Endothelial cell of umbilical vein (primary cell): ENCODE measurements around the gene TMEM120B. TPM values are rescaled to one million over a fixed set of nuclear protein-coding genes. Genes with fewer than 3 reads are reported as not detected.

Experiments
- BruUV-seq: library from RNA; stranded (reverse); fragments of 400-500 nt; replicated peaks from 2 replicates; lab custom pipeline; 2021; lab: Mats Ljungman, UMichigan
- CTCF ChIA-PET: fragments of 300-600, 350-600 bp; sonication (Branson Sonifier 250); formaldehyde crosslinking; loops from one replicate; lab custom pipeline; 2021; ENCODE audit warnings: antibody characterized with exemption, inconsistent platforms; lab: Charles Lee
- POLR2A ChIA-PET: fragments of 300-600, 350-600 bp; sonication (Branson Sonifier 250); formaldehyde crosslinking; loops from one replicate; lab custom pipeline; 2021; ENCODE audit warnings: antibody characterized with exemption, inconsistent platforms; lab: Charles Lee
- DNase-seq: peaks from one replicate; pipeline ENCODE4 v3.0.0-alpha.2; 2011; ENCODE audit warnings: low read depth, low spot score
- FAIRE-seq: peaks from 2 replicates; lab custom pipeline; 2011; peaks lifted over from hg19 to GRCh38; lab: Jason Lieb, UNC
- H2AFZ ChIP-seq: 2 replicates; pipeline ENCODE4 v1.6.0; 2012; ENCODE audit warnings: low read depth, low read length, control low read depth, inconsistent platforms
- H3K27ac ChIP-seq: 2 replicates; pipeline ENCODE4 v1.5.1; 2011; ENCODE audit warnings: low read depth, mild to moderate bottlenecking, control low read depth, low read length, moderate library complexity; ENCODE audit not compliant: insufficient read depth
- H3K27me3 ChIP-seq, 2 experiments: 2 replicates each; pipeline versions ENCODE4 v1.6.0 to v1.6.1; 2011; ENCODE audit warnings: low read length in 2 of 2, mixed read lengths in 1 of 2; ENCODE audit not compliant: control insufficient read depth in 2 of 2, insufficient read depth in 2 of 2
- H3K36me3 ChIP-seq, 2 experiments: 2 replicates in 1 of 2; 3 replicates in 1 of 2; pipeline ENCODE4 v1.5.1; 2011; ENCODE audit warnings: low read length in 2 of 2, mild to moderate bottlenecking in 1 of 2, moderate library complexity in 1 of 2; ENCODE audit not compliant: control insufficient read depth in 2 of 2, insufficient read depth in 2 of 2; ENCODE audit errors: extremely low read depth in 1 of 2
- H3K4me1 ChIP-seq: 3 replicates; pipeline ENCODE4 v1.5.1; 2011; ENCODE audit warnings: mild to moderate bottlenecking, low read length; ENCODE audit not compliant: control insufficient read depth, insufficient read depth; ENCODE audit errors: extremely low read depth
- H3K4me2 ChIP-seq: 2 replicates; pipeline ENCODE4 v1.6.1; 2011; ENCODE audit warnings: low read length, control low read depth, mixed read lengths; ENCODE audit not compliant: insufficient read depth
- H3K4me3 ChIP-seq, 3 experiments: fragments of 200-600 bp in 1 of 3; sonication (generic), shearing (Covaris generic) in 1 of 3; replicated peaks in 1 of 3; 2 replicates each; pipeline ENCODE4 v1.5.1; 2011 to 2016; ENCODE audit warnings: control low read depth in 3 of 3, low read length in 3 of 3, mild to moderate bottlenecking in 2 of 3, inconsistent platforms in 1 of 3, low read depth in 1 of 3, moderate library complexity in 1 of 3; ENCODE audit not compliant: insufficient read depth in 1 of 3
- H3K79me2 ChIP-seq: 2 replicates; pipeline ENCODE4 v1.6.0; 2012; ENCODE audit warnings: low read length, inconsistent platforms; ENCODE audit not compliant: control insufficient read depth, insufficient read depth
- H3K9ac ChIP-seq: replicated peaks from 2 replicates; pipeline ENCODE3; 2011; ENCODE audit warnings: low read length, control low read depth; ENCODE audit not compliant: insufficient read depth; ENCODE audit errors: extremely low read depth
- H3K9me1 ChIP-seq: replicated peaks from 3 replicates; pipeline ENCODE4 v1.6.0; 2011; ENCODE audit warnings: mild to moderate bottlenecking, low read length; ENCODE audit not compliant: control insufficient read depth, insufficient read depth; ENCODE audit errors: extremely low read depth
- H3K9me3 ChIP-seq: replicated peaks from 2 replicates; pipeline ENCODE4 v1.5.1; 2012; ENCODE audit warnings: low read length, inconsistent platforms; ENCODE audit not compliant: control insufficient read depth, insufficient read depth
- H4K20me1 ChIP-seq: replicated peaks from 2 replicates; pipeline ENCODE3; 2011; ENCODE audit warnings: mild to moderate bottlenecking, low read length; ENCODE audit not compliant: control insufficient read depth, insufficient read depth; ENCODE audit errors: extremely low read depth
- FOS ChIP-seq: IDR thresholded peaks from 2 replicates; pipeline ENCODE4 v1.6.1; 2011; ENCODE audit warnings: mild to moderate bottlenecking, low read length, moderate library complexity, borderline replicate concordance; ENCODE audit not compliant: insufficient read depth
- JUN ChIP-seq: IDR thresholded peaks from 2 replicates; pipeline ENCODE4 v1.6.1; 2011; ENCODE audit warnings: borderline replicate concordance, low read depth; ENCODE audit not compliant: insufficient read length, insufficient read depth
- POLR2A ChIP-seq: IDR thresholded peaks from 2 replicates; pipeline ENCODE4 v1.6.1; 2012; ENCODE audit warnings: low read depth, mild to moderate bottlenecking, control low read depth, low read length
- POLR2AphosphoS5 ChIP-seq: IDR thresholded peaks from 2 replicates; pipeline ENCODE4 v1.6.1; 2012; ENCODE audit warnings: low read depth, mild to moderate bottlenecking, control low read depth, low read length, moderate library complexity; ENCODE audit not compliant: insufficient read depth
- dilution Hi-C: fragments of 300-500 bp; cut with MboI; formaldehyde crosslinking; loops from one replicate; pipeline ENCODE4 v1.15.0; 2019; ENCODE audit warnings: low sequenced_read_pairs; ENCODE audit not compliant: extremely low pct_ligation_motif_present
- intact Hi-C: fragments of 100-400 bp; cut with micrococcal nuclease; formaldehyde crosslinking; loops from one replicate; pipeline ENCODE4 v1.10.0; 2022
- polyA plus RNA-seq, 4 experiments: library from polyadenylated mRNA; depleted of rRNA in 3 of 4; stranded (reverse) in 3 of 4; unstranded in 1 of 4; fragments of >200 nt; gene quantifications; 2 replicates each; pipeline versions ENCODE4 v1.2.1 to v1.2.3, GENCODE V29; 2011 to 2012; ENCODE audit warnings: missing spikeins in 1 of 4
- total RNA-seq: library from RNA; stranded (reverse); gene quantifications from 2 replicates; pipeline ENCODE4 v1.2.3, GENCODE V29; 2021
- TF ChIP-seq, protein P1 (sequence below), 2 donors: IDR thresholded peaks; 1 replicate in 1 of 2; 2 replicates in 1 of 2; pipeline ENCODE4 v1.5.1; 2011; ENCODE audit warnings: low read length in 2 of 2, mild to moderate bottlenecking in 2 of 2, moderate library complexity in 2 of 2, control low read depth in 1 of 2, inconsistent platforms in 1 of 2, low read depth in 1 of 2; ENCODE audit not compliant: insufficient read depth in 1 of 2; ENCODE audit errors: extremely low read depth in 1 of 2

The TMEM120B gene
- total and polyA plus RNA-seq, 2 donors (not counting 3 experiments of a cell fraction or from before 2014, with no cell fraction given), result 10.4 to 12.8 TPM

DNA sequence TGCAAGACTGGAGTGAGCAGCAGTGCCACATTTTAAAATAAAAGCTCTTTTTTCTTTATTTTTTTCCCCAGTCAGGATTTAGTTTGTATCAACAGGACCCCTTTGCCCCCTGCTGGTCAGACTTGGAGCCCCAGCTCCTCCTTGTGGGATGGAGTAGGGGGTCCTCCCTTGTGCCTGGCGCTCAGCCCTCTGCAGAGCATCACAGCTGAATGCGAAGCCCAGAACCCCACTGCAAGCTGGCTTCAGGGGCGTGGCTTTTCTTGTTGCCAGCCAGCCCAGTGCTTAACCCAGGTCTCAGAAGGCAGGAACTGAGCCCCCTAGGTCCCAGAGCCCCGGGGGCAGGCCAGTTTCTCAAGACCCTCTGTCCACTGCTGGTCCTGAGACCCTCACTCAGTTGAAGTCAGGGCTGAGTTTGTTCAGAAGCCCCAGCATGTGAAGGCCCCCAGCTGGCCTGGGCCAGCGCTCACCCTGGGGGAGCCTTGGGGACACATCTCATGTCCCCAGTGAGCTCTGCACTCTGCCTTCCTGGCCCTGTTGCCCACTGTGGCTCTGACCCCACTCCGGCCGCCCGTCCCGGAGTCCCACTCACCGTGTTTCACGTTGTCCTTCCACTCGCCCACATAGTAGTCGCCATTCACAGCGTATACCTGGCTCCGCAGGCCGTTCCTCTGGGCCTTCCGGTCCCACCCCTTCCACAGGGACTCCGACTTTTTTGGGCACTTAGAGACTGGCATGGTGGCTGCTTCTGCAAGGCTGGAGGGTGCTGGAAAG, 43.6 kb upstream of the TMEM120B start:
- TF ChIP-seq POLR2AphosphoS5, result no peak
- TF ChIP-seq POLR2A, result no peak
- TF ChIP-seq FOS, result no peak
- TF ChIP-seq, protein P1, sequence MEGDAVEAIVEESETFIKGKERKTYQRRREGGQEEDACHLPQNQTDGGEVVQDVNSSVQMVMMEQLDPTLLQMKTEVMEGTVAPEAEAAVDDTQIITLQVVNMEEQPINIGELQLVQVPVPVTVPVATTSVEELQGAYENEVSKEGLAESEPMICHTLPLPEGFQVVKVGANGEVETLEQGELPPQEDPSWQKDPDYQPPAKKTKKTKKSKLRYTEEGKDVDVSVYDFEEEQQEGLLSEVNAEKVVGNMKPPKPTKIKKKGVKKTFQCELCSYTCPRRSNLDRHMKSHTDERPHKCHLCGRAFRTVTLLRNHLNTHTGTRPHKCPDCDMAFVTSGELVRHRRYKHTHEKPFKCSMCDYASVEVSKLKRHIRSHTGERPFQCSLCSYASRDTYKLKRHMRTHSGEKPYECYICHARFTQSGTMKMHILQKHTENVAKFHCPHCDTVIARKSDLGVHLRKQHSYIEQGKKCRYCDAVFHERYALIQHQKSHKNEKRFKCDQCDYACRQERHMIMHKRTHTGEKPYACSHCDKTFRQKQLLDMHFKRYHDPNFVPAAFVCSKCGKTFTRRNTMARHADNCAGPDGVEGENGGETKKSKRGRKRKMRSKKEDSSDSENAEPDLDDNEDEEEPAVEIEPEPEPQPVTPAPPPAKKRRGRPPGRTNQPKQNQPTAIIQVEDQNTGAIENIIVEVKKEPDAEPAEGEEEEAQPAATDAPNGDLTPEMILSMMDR (IDR thresholded peaks at IDR 0.05; ENCODE audit: extremely low read depth in 1 of 2, insufficient read depth in 1 of 2, low read depth in 1 of 2, low read length in 2 of 2), result peak; percentile 62 to 75
- TF ChIP-seq JUN, result no peak
- Histone ChIP-seq H3K4me3 (no peak overlapping the region), H3K27me3 (no peaks in the 10 kb centered on the region), H3K36me3 (no peaks in the 10 kb centered on the region), H2AFZ (no peak overlapping the region), H3K4me1 (peaks cover 8% of the 10 kb centered on the region), H3K9me1 (no peaks in the 10 kb centered on the region), H4K20me1 (no peaks in the 10 kb centered on the region), H3K9ac (no peak overlapping the region), H3K79me2 (no peaks in the 10 kb centered on the region), H3K4me2 (no peak overlapping the region), H3K27ac (no peak overlapping the region), H3K9me3 (no peaks in the 10 kb centered on the region)
- DNase-seq, result peak; percentile 24
- ChIA-PET CTCF (interaction anchor here (0.5 to 7.6 kb wide), 56 partner anchors 8 to 608 kb away, joined by 3 to 671 read pairs (median 6); partner anchors contain the start of genes KDM2B and ORAI1), POLR2A (interaction anchor here (1.1 kb wide), 2 partner anchors 42 to 116 kb away, joined by 5 to 21 read pairs; no protein-coding TSS in a partner anchor)
- no peak for FAIRE-seq
- BruUV-seq, result no TSS peak
- dilution Hi-C loops, result no loop called here
- intact Hi-C loops, result loop anchor here (1.0 kb wide), 2 partner anchors 42 to 117 kb away; no protein-coding TSS in a partner anchor
